DMS153 treated with DMSO at 0.1 percent for 48 hours (cell line): ENCODE measurements around the gene CDH13.
A peak's percentile ranks its signal among the peaks of the same experiment; 100 is the strongest.

Source experiments
- DNase-seq: peaks from one replicate; lab custom pipeline; 2025; ENCODE audit not compliant: unreplicated experiment; lab: John Stamatoyannopoulos, UW

CDH13 gene

GRCh38 chr16:83095941-83096692, 469.3 kb downstream of the CDH13 start:
- DNase-seq = no peak

- no peak for DNase-seq
These were observed 471.8 kb downstream of the CDH13 start for GRCh38 chr16:83098536-83098935.

DNA sequence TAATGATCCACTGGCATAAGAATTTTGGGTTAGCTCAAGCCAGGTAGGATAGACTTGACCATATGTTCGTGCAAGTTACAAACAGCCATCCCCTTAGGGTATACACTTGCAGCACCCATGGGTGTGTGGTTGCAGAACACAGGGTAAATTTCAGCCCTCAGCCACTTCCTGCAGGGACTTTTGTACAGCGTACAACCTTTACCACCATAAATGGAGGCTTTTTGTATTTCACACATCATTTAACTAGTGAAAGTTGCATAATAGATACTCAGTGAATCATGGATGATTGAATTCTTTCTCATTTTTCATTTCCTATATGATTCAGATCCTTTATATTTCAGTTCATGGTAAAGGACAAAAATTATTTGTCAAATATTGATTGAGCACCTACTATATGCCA, 473.9 kb downstream of the CDH13 start:
- no peak for DNase-seq

DNA sequence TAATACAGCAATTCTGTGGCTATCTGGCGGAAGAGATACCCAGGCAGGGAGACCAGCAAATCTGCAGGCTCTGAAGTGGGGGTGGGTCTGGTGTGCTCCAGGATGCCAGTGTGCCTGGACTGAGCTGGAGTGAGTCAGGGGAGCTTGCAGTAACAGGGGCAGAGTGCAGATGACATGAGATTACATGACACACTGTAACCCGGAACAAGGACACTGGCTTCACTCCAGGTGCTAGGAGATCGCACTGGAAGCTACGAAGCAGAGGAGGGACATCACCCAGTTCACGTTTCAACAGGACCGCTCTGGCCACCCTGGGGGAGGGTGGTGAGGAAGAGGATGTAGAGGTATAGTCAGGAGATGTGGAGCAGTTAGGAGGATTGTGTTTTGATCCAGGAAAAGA, 475.6 kb downstream of the CDH13 start:
- no peak for DNase-seq

DNA sequence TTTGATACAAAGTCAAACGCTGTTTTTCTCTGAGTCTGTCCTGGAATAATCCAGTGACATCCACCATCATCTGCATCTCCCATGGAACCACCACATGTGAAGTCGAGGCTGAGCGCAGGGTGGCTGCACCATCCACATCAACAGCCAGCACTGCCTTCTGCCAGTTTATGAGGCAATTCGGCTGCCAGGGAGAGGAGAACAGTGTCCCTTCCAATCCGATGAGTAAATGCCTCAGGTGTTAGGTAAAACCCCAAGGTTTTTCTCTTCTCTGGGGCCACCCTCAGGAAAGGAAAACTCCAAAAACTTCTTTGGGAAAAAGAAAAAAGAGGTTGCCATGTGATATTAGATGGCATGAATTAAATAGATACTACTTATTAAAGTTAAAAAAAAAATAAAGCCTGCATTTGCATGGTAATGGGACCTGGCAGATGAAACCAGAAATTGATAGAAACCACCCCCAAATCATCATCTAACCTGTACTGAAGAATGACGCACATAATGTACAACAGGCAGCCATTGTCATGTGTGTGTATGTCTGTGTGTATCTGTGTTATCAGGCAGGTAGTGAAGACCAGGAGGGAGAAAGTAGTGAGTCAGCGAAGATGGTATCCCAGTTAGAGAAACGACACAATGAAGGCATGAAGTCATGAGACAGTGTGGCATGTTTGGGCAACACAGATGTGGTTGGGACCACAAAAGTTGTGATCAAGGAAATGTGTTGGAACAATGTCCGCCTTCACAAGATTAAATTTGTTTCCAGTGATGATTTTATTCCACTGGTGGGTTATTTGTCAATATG, 478.7 kb downstream of the CDH13 start:
- DNase-seq = no peak

DNA sequence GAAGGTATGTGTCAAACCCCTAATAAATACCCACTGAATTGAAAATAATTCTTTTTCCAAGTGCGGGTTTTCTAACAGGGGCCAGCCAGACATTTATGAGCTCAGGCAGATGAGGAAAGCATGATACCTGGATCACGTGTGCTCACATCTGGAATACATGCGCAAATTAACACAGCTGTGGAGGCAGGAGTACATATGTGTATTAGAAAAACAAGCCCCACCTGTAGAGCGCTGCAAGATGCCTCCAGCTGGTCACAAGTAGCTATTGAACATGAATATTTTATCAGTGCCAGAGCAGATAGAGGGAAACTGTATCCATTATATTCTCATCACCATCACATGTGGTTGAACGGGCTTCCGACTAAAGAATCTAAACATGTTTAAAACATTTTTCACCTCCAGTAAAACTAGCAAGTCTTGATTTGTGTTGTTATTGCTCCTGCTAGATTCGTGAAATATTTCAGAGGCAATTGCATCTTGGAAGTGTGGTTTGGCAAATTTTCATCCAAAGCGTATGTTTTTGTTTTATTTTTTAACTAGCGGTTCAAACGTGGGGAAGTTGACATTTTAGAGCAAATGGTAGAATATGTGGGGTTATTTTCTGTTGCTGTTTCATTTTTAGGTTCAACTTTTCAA, 482.8 kb downstream of the CDH13 start:
- no peak for DNase-seq

- DNase-seq = no peak
These were observed 483.5 kb downstream of the CDH13 start for GRCh38 chr16:83110269-83110668.

- DNase-seq = no peak
These were observed 486.5 kb downstream of the CDH13 start for GRCh38 chr16:83113317-83113716.

DNA sequence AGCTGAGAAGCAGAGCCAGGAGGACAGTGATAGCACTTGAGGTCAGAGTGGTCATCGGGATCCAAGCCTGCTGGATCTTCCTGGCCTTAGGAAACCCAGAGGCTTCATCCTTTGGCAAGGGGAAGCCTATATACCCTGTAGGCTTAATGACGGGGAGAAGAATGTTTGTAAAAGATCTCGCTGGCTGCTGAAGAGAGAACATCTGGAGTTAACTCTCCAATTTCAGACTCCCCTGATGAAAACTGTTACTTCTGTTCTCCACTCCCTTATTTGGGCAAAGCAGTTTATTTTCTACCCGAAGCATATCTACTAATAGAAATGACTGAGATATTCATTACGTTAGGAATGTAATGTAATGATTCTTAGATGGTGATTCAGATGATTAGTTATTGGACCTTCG, 487.0 kb downstream of the CDH13 start:
- DNase-seq = no peak

DNA sequence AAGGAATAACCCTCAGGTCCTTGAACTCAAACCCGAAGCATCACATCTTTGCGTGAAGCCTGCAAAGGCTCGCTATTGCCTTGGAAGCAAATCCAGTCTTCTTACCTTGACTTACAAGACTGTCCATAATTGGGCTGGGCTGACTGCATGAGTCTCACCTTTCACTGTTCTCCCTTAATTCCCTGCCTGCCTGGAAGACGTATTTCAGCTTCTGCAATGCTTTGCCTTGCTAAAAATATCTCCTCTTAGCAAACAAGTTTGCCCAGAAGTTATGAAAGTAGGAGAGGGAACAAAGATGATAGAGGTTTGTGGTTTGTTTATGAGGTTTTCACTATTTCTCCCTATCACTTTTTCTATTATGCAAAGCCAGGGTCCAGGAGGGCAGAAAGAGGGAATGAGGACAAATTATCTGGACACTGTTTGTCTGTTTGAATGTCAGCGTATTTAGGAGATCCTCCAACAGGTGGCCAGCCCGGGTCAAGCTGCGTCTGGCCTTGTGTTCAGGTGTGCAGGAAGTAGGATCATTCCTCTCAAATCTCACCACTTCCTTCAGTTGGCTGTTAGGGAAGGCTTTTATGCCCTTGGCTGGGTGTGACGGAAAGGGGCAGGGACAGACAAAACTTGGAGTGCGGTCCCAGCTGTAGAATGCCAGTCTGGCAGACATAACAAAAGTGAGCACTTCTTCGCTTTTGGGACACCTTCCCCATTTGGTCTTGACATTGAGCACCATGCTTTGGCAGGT, 488.9 kb downstream of the CDH13 start:
- DNase-seq = no peak

- DNase-seq = no peak
These were observed 489.6 kb downstream of the CDH13 start for GRCh38 chr16:83116274-83116892.

GRCh38 chr16:83117810-83118209, 491.0 kb downstream of the CDH13 start:
- DNase-seq = no peak

DNA sequence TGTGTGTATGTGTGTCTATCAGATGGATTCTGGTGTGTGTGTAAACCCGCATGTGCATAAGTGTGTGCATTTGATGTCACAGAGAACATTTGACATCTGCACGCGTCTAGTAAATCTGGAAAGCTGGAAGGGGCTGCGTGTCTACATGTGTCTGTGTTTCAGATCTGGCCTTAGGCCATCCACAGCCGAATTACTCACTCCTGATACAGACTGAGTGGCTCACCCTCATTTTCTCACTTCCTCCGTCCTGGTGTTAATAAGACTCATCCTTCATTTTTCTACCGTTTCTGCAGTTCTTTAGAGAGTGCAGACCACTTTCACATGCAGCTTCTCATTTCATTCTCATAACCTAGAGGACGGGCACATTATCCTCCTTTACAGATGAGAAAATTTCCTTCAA, 491.6 kb downstream of the CDH13 start:
- no peak for DNase-seq

GRCh38 chr16:83125999-83126568, 499.3 kb downstream of the CDH13 start:
- DNase-seq = no peak

GRCh38 chr16:83128041-83128440, 501.3 kb downstream of the CDH13 start:
- DNase-seq = no peak

DNA sequence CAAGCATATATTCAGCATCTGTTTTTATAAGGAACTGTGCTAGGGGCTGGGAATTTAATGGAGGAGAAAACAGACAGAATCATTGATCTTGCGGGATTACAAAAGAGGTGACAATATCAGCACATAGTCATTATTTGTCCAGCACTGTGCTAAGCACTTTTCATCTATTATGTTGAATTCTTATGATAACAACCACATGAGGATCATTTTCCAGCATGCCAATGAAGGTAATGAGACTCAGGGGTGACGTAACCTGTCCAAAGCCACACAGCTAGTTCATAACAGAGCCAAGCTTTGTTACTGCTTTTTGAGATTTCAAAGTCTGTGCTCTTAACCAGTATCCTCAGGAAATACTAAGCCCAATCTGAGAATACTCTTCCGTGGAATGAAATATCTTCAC, 503.3 kb downstream of the CDH13 start:
- DNase-seq = no peak

DNA sequence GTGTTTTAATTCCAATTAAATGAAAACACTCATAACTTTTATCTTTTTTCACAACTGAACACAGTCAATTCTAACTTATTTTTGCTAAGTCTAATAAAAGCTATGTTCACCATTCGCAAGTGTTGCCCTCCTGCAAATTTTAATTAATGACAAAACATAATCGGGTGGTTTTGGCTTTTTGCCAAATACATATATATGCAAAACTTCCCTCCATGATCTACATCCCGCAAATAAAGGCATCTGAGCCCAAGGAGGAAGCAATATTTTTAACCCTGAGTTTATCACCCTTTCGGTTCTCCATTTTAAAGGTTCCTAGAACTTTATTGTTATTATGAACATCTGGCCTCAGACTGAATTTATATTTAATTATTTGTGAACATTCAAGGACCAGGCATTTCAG, 507.9 kb downstream of the CDH13 start:
- DNase-seq = no peak

GRCh38 chr16:83136419-83136818, 509.6 kb downstream of the CDH13 start:
- no peak for DNase-seq

DNA sequence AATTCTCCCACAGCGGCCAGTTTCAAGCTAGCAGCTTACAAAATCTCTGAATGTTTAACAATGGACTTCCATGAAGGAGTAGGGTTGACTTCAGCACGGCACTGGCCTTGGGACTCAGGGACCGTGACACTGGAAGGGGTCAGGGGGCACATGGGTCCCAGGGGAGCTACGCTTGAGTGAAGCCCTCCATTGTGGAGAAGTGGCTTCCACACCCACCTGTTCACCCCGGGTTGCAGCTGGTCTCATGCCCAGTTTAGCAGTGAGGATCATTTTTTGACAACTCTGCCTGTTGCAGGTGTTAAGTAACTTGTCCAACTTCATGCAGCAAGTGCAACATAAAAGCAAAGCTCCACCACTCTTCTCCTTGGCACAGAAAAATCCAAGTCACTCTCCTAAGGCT, 510.2 kb downstream of the CDH13 start:
- no peak for DNase-seq

- peak; percentile 18 for DNase-seq
These were observed 510.6 kb downstream of the CDH13 start for GRCh38 chr16:83137326-83137781.
